K562 (cell line): ENCODE measurements around the gene INHA. TPM values are rescaled to one million over a fixed set of nuclear protein-coding genes. Genes with fewer than 3 reads are reported as not detected.

Experiments used
- ARID2 ChIP-seq: fragments of 450-650 bp; IDR thresholded peaks from 2 replicates; pipeline ENCODE4 v1.6.1; 2017; ENCODE audit warnings: antibody characterized with exemption, mild to moderate bottlenecking
- BCL6 ChIP-seq: fragments of 250-450 bp; sonication (Bioruptor Pico); IDR thresholded peaks from 2 replicates; pipeline ENCODE4 v1.4.0; 2020
- CC2D1A ChIP-seq: fragments of 450-650 bp; IDR thresholded peaks from 2 replicates; pipeline ENCODE4 v1.6.1; 2017; ENCODE audit warnings: mild to moderate bottlenecking
- DPF2 ChIP-seq: fragments of 450-650 bp; IDR thresholded peaks from 2 replicates; pipeline ENCODE4 v1.6.1; 2016
- EWSR1 ChIP-seq: fragments of 450-650 bp; IDR thresholded peaks from 2 replicates; pipeline ENCODE4 v1.6.1; 2018; ENCODE audit warnings: borderline replicate concordance, mild to moderate bottlenecking, low read depth, moderate library complexity; ENCODE audit not compliant: partially characterized antibody
- HCFC1 ChIP-seq: IDR thresholded peaks from 2 replicates; pipeline ENCODE4 v1.6.1; 2012; ENCODE audit warnings: low read depth, low read length, improper control_type of control experiment
- HMGN3 ChIP-seq: IDR thresholded peaks from 2 replicates; pipeline ENCODE4 v1.6.1; 2011; ENCODE audit warnings: borderline replicate concordance, low read depth, mild to moderate bottlenecking, mixed read lengths, low read length; ENCODE audit not compliant: insufficient read length; ENCODE audit errors: extremely low read depth
- JUND ChIP-seq, 2 experiments: IDR thresholded peaks; 2 replicates in 1 of 2; 3 replicates in 1 of 2; pipeline ENCODE4 v1.6.1; 2011; ENCODE audit warnings: borderline replicate concordance in 2 of 2, low read depth in 2 of 2, low read length in 2 of 2, improper control_type of control experiment in 1 of 2, missing biosample characterization in 1 of 2, missing genetic modification characterization in 1 of 2, missing genetic modification reagents in 1 of 2
- LCOR ChIP-seq: sonication (generic); formaldehyde crosslinking; IDR thresholded peaks from 2 replicates; pipeline ENCODE4 v1.8.0; 2022; ENCODE audit warnings: mild to moderate bottlenecking, missing genetic modification reagents
- NEUROD1 ChIP-seq: fragments of 150-350 bp; IDR thresholded peaks from 2 replicates; pipeline ENCODE4 v1.6.1; 2014; ENCODE audit warnings: borderline replicate concordance, low read length, low read depth; ENCODE audit not compliant: partially characterized antibody
- NRF1 ChIP-seq, 2 experiments: fragments of 450-650 bp; IDR thresholded peaks in 1 of 2; conservative IDR thresholded peaks in 1 of 2; 2 replicates each; pipeline ENCODE4 v1.6.1; 2014; ENCODE audit warnings: mild to moderate bottlenecking in 2 of 2
- RAD21 ChIP-seq, 2 experiments: fragments of 250-450 bp in 1 of 2; fragments of 450-650 bp in 1 of 2; sonication (Bioruptor Pico) in 1 of 2; formaldehyde crosslinking in 1 of 2; IDR thresholded peaks in 1 of 2; conservative IDR thresholded peaks in 1 of 2; 2 replicates each; pipeline versions ENCODE4 v1.4.0 to v1.8.0; 2020 to 2022; ENCODE audit warnings: mild to moderate bottlenecking in 2 of 2, moderate library complexity in 1 of 2
- SMARCA4 ChIP-seq: fragments of 450-650 bp; IDR thresholded peaks from 2 replicates; pipeline ENCODE4 v1.6.1; 2016
- SMC3 ChIP-seq: conservative IDR thresholded peaks from 2 replicates; pipeline ENCODE4 v1.6.1; 2011; ENCODE audit warnings: low read depth, low read length, improper control_type of control experiment; ENCODE audit not compliant: insufficient read depth
- STAG1 ChIP-seq: sonication (generic); formaldehyde crosslinking; IDR thresholded peaks from 2 replicates; pipeline ENCODE4 v1.5.0; 2020; ENCODE audit warnings: missing genetic modification reagents, borderline replicate concordance
- TBP ChIP-seq: optimal IDR thresholded peaks from 2 replicates; pipeline ENCODE3; 2011; ENCODE audit warnings: low read depth, low read length, improper control_type of control experiment
- TCF3 ChIP-seq: sonication (generic); formaldehyde crosslinking; IDR thresholded peaks from 2 replicates; pipeline ENCODE4 v1.4.0; 2020; ENCODE audit warnings: mild to moderate bottlenecking, missing genetic modification reagents
- ZSCAN29 ChIP-seq: fragments of 450-650 bp; IDR thresholded peaks from 2 replicates; pipeline ENCODE4 v1.6.1; 2017
- polyA plus RNA-seq, 8 experiments: library from polyadenylated mRNA; depleted of rRNA in 4 of 8; stranded (reverse) in 5 of 8; unstranded in 3 of 8; fragments of >200 nt; fragmentation: Nextera tagmentation in 2 of 8; fragmentation: Illumina TruSeq in 1 of 8; extraction: Ambion mirVana in 2 of 8; extraction: Trizol in 1 of 8; gene quantifications; 2 replicates each; pipeline versions ENCODE4 v1.2.1 to v1.2.3, GENCODE V29; 2011 to 2014; ENCODE audit warnings: inconsistent platforms in 1 of 8, missing spikeins in 1 of 8
- total RNA-seq, 7 experiments: library from RNA; depleted of rRNA in 6 of 7; stranded (reverse); fragments of >200 nt in 6 of 7; fragmentation: Illumina TruSeq in 2 of 7; extraction: Trizol in 2 of 7; gene quantifications; 2 replicates each; pipeline versions ENCODE4 v1.2.1 to v1.2.3, GENCODE V29; 2011 to 2021; ENCODE audit warnings: low replicate concordance in 1 of 7
- TF ChIP-seq, protein P1 (sequence below): fragments of 450-650 bp; IDR thresholded peaks from 2 replicates; pipeline ENCODE4 v1.6.1; 2017; ENCODE audit warnings: antibody characterized with exemption, mild to moderate bottlenecking
- TF ChIP-seq, protein P2 (sequence below): sonication (generic); formaldehyde crosslinking; IDR thresholded peaks from 2 replicates; pipeline ENCODE4 v1.8.0; 2022; ENCODE audit warnings: missing genetic modification reagents, mild to moderate bottlenecking, borderline replicate concordance
- TF ChIP-seq, protein P3 (sequence below): fragments of 450-650 bp; IDR thresholded peaks from 2 replicates; pipeline ENCODE4 v1.6.1; 2014; ENCODE audit warnings: low read depth, mild to moderate bottlenecking, moderate library complexity, borderline replicate concordance

INHA gene
- total and polyA plus RNA-seq, 9 of the 15 experiments (the other 6 are each of a cell fraction or from before 2014, with no cell fraction given), result 0.07 to 1.9 (median 0.40) TPM

DNA sequence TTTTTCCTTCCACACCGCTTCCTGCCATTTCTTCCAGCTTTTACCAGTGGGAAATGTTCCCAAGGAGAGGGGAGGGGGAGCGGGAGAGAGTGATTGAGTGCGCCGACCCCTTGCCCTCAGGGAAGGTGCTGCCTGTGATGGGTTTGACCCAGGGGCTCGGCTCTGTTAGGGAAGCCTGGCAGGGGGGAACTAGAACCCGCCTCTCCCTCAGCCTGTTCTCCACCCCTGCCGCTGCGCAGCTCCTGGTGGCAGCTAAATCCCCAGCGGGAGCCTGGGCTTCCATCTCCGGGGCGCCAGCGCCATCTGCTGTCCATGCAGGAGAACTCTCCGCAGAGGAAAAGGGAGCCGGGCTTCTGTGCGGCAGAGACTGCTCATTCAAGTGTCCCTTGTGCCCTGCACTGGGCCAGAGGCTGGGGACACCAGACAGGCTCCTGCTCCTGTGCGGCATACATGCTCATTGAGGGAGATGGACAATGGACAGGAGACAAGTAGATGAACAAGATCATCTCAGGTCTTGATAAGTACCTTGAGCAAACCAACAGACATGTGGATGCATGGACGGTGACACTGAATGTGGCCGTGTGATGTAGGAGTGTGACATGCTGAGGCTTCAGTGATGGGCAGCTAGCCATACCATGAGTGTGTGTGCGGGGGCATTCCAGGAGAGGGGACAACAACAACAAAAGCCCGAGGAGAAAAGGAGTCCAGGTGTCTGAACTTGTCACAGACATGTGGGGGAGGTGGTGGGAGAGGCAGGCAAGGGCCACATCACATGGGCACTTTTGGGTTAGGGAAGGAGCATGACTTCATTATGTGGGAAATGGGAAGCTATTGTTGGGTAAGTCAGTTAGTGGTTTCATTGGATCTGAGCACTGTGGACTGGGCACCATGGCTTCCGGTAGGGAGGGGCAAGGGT, 41.8 kb upstream of the INHA start (continued):
- TF ChIP-seq, protein P1, sequence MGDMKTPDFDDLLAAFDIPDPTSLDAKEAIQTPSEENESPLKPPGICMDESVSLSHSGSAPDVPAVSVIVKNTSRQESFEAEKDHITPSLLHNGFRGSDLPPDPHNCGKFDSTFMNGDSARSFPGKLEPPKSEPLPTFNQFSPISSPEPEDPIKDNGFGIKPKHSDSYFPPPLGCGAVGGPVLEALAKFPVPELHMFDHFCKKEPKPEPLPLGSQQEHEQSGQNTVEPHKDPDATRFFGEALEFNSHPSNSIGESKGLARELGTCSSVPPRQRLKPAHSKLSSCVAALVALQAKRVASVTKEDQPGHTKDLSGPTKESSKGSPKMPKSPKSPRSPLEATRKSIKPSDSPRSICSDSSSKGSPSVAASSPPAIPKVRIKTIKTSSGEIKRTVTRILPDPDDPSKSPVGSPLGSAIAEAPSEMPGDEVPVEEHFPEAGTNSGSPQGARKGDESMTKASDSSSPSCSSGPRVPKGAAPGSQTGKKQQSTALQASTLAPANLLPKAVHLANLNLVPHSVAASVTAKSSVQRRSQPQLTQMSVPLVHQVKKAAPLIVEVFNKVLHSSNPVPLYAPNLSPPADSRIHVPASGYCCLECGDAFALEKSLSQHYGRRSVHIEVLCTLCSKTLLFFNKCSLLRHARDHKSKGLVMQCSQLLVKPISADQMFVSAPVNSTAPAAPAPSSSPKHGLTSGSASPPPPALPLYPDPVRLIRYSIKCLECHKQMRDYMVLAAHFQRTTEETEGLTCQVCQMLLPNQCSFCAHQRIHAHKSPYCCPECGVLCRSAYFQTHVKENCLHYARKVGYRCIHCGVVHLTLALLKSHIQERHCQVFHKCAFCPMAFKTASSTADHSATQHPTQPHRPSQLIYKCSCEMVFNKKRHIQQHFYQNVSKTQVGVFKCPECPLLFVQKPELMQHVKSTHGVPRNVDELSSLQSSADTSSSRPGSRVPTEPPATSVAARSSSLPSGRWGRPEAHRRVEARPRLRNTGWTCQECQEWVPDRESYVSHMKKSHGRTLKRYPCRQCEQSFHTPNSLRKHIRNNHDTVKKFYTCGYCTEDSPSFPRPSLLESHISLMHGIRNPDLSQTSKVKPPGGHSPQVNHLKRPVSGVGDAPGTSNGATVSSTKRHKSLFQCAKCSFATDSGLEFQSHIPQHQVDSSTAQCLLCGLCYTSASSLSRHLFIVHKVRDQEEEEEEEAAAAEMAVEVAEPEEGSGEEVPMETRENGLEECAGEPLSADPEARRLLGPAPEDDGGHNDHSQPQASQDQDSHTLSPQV, result peak; percentile 73
- TF ChIP-seq LCOR (CRISPR knock-in tag) (0 out of 2 replicates have a peak, but pooled peaks have one; percentile 38), TBP (peak; percentile 20), HMGN3 (peak; percentile 47), NEUROD1 (peak; percentile 56), RAD21 (CRISPR knock-in tag; conservative IDR thresholded peaks at IDR 0.05 in 1 of 2, IDR thresholded peaks at IDR 0.05 in 1 of 2) (peak; percentile 98 to 99), HCFC1 (peak; percentile 14; the same call in 1 of the 2 replicates), BCL6 (no peak), NRF1 (conservative IDR thresholded peaks at IDR 0.05 in 1 of 2, IDR thresholded peaks at IDR 0.05 in 1 of 2) (peak; percentile 80 to 83), SMC3 (peak; percentile 99), EWSR1 (no peak), SMARCA4 (no peak), ZSCAN29 (no peak), JUND (IDR thresholded peaks at IDR 0.05; ENCODE audit: borderline replicate concordance, low read depth, low read length) (no peak), JUND (tag; IDR thresholded peaks at IDR 0.05; ENCODE audit: borderline replicate concordance, low read depth, low read length) (no peak; the same call in 2 of the 3 replicates), ARID2 (peak; percentile 95), STAG1 (CRISPR knock-in tag) (peak; percentile 90; the same call in 1 of the 2 replicates), TCF3 (CRISPR knock-in tag) (peak; percentile 48; the same call in 1 of the 2 replicates), DPF2 (no peak), CC2D1A (peak; percentile 87)
- TF ChIP-seq, protein P2, sequence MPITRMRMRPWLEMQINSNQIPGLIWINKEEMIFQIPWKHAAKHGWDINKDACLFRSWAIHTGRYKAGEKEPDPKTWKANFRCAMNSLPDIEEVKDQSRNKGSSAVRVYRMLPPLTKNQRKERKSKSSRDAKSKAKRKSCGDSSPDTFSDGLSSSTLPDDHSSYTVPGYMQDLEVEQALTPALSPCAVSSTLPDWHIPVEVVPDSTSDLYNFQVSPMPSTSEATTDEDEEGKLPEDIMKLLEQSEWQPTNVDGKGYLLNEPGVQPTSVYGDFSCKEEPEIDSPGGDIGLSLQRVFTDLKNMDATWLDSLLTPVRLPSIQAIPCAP (CRISPR knock-in tag), result no peak
- TF ChIP-seq, protein P3, sequence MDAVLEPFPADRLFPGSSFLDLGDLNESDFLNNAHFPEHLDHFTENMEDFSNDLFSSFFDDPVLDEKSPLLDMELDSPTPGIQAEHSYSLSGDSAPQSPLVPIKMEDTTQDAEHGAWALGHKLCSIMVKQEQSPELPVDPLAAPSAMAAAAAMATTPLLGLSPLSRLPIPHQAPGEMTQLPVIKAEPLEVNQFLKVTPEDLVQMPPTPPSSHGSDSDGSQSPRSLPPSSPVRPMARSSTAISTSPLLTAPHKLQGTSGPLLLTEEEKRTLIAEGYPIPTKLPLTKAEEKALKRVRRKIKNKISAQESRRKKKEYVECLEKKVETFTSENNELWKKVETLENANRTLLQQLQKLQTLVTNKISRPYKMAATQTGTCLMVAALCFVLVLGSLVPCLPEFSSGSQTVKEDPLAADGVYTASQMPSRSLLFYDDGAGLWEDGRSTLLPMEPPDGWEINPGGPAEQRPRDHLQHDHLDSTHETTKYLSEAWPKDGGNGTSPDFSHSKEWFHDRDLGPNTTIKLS, result no peak
